SK-N-SH (cell line): ENCODE measurements around the gene PIGL.

Experiments used
- CHD2 ChIP-seq: fragments of 150-350 bp; IDR thresholded peaks from 2 replicates; pipeline ENCODE4 v1.6.1; 2018; ENCODE audit warnings: low read length; ENCODE audit not compliant: partially characterized antibody
- ELF1 ChIP-seq: IDR thresholded peaks from 2 replicates; pipeline ENCODE4 v1.4.0; 2012
- EP300 ChIP-seq, 2 experiments: IDR thresholded peaks; 2 replicates each; pipeline versions ENCODE4 v1.4.0 to v1.6.1; 2012; ENCODE audit warnings: borderline replicate concordance in 1 of 2, low read depth in 1 of 2, low read length in 1 of 2
- FOXJ3 ChIP-seq: sonication (generic); formaldehyde crosslinking; IDR thresholded peaks from 2 replicates; pipeline ENCODE4 v1.5.1; 2020; ENCODE audit warnings: mild to moderate bottlenecking, missing genetic modification reagents
- FOXM1 ChIP-seq: IDR thresholded peaks from 2 replicates; pipeline ENCODE4 v1.4.0; 2012; ENCODE audit warnings: low read depth, mild to moderate bottlenecking
- POLR2AphosphoS5 ChIP-seq: IDR thresholded peaks from 2 replicates; pipeline ENCODE4 v1.6.1; 2012; ENCODE audit warnings: low read depth, low read length
- RAD21 ChIP-seq: IDR thresholded peaks from 2 replicates; pipeline ENCODE4 v1.6.1; 2012; ENCODE audit warnings: mild to moderate bottlenecking, low read length
- TCF12 ChIP-seq: IDR thresholded peaks from 2 replicates; pipeline ENCODE4 v1.4.0; 2012
- TEAD4 ChIP-seq: IDR thresholded peaks from 2 replicates; pipeline ENCODE4 v1.4.0; 2012; ENCODE audit warnings: mild to moderate bottlenecking, borderline replicate concordance; ENCODE audit not compliant: insufficient read depth
- YY1 ChIP-seq: IDR thresholded peaks from 2 replicates; pipeline ENCODE4 v1.4.0; 2012; ENCODE audit warnings: low read depth, mild to moderate bottlenecking
- TF ChIP-seq, protein P1 (sequence below): fragments of 200-600 bp; sonication (generic); IDR thresholded peaks from 2 replicates; pipeline ENCODE4 v1.6.1; 2017; ENCODE audit warnings: antibody characterized with exemption, mild to moderate bottlenecking, moderate library complexity
- TF ChIP-seq, protein P2 (sequence below): IDR thresholded peaks from 2 replicates; pipeline ENCODE4 v1.4.0; 2012; ENCODE audit warnings: low read depth
- TF ChIP-seq, protein P3 (sequence below): IDR thresholded peaks from 2 replicates; pipeline ENCODE4 v1.4.0; 2012; ENCODE audit warnings: low read depth, borderline replicate concordance

- TF ChIP-seq, protein P1, sequence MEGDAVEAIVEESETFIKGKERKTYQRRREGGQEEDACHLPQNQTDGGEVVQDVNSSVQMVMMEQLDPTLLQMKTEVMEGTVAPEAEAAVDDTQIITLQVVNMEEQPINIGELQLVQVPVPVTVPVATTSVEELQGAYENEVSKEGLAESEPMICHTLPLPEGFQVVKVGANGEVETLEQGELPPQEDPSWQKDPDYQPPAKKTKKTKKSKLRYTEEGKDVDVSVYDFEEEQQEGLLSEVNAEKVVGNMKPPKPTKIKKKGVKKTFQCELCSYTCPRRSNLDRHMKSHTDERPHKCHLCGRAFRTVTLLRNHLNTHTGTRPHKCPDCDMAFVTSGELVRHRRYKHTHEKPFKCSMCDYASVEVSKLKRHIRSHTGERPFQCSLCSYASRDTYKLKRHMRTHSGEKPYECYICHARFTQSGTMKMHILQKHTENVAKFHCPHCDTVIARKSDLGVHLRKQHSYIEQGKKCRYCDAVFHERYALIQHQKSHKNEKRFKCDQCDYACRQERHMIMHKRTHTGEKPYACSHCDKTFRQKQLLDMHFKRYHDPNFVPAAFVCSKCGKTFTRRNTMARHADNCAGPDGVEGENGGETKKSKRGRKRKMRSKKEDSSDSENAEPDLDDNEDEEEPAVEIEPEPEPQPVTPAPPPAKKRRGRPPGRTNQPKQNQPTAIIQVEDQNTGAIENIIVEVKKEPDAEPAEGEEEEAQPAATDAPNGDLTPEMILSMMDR = no peak
- TF ChIP-seq RAD21 (no peak), ELF1 (no peak), YY1 (no peak), FOXJ3 (CRISPR knock-in tag) (no peak), POLR2AphosphoS5 (no peak), TEAD4 (no peak), TCF12 (no peak), FOXM1 (no peak), EP300 (IDR thresholded peaks at IDR 0.05; ENCODE audit: borderline replicate concordance in 1 of 2, low read depth in 1 of 2, low read length in 1 of 2) (no peak), CHD2 (no peak)
- TF ChIP-seq, protein P2, sequence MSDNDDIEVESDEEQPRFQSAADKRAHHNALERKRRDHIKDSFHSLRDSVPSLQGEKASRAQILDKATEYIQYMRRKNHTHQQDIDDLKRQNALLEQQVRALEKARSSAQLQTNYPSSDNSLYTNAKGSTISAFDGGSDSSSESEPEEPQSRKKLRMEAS = no peak
- TF ChIP-seq, protein P3, sequence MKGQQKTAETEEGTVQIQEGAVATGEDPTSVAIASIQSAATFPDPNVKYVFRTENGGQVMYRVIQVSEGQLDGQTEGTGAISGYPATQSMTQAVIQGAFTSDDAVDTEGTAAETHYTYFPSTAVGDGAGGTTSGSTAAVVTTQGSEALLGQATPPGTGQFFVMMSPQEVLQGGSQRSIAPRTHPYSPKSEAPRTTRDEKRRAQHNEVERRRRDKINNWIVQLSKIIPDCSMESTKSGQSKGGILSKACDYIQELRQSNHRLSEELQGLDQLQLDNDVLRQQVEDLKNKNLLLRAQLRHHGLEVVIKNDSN = no peak
Observed at GRCh38 chr17:16255481-16255921, 38.5 kb downstream of the PIGL start.
